Subcutaneous adipose tissue (tissue), 4 donors: ENCODE data around the gene IFIH1. TPM values are rescaled to one million over a fixed set of nuclear protein-coding genes. Genes with fewer than 3 reads are reported as not detected.

ENCODE experiments used
- CTCF ChIP-seq: fragments of 450-650 bp; IDR thresholded peaks from one replicate; pipeline ENCODE4 v1.5.1; 2016; ENCODE audit warnings: low read depth, mild to moderate bottlenecking, control low read depth, antibody characterized with exemption, moderate library complexity
- total RNA-seq, 4 donors: library from RNA; depleted of rRNA; stranded (reverse); fragments of >200 nt; gene quantifications; one replicate each; pipeline ENCODE4 v1.1.0, GENCODE V29; 2016

IFIH1 gene
- total RNA-seq, 4 donors from 2014 or later: 14.3 to 20.5 (median 16.6) TPM

- no peak for TF ChIP-seq CTCF
Measured at GRCh38 chr2:162232027-162232426, 86.5 kb downstream of the IFIH1 start.

DNA sequence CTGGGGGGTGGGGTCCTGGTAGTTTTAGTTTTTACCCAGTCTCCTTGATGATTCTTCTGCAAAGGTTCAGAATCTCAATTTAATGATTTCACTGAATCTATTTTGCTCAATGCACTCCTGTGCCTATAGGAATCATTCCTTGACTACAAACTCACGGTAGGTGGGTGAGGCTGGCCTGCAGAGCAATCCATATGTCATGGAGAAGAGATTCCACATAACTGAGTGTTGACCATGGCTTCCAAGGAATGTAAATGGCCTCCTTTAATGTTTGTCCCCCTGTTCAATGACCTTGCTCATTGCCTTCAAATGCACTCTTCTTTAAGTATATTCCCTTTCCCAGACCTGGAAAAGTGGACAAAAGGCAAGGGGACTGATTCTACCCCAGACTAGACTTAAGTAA lies 87.7 kb downstream of the IFIH1 start:
- no peak for TF ChIP-seq CTCF

- no peak for TF ChIP-seq CTCF
Measured at GRCh38 chr2:162226836-162227235, 91.6 kb downstream of the IFIH1 start.

DNA sequence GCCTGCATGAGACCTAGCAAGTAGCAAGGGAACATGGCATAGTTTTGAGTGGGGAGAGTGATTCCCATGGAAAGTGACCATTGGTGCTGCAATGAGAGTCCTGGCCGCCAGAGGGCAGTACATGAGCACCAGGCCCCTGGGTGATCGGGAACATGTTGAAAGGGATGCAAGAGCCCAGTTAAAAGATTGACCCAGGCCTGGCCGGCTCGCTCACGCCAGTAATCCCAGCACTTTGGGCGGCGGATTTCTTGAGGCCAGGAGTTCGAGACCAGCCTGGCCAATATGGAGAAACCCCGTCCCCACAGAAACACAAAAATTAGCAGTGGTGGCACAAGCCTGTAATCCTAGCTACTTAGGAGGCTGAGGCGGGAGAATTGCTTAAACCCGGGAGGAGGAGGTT lies 97.4 kb downstream of the IFIH1 start:
- TF ChIP-seq CTCF: no peak

GRCh38 chr2:162220368-162220767 lies 98.1 kb downstream of the IFIH1 start:
- no peak for TF ChIP-seq CTCF

DNA sequence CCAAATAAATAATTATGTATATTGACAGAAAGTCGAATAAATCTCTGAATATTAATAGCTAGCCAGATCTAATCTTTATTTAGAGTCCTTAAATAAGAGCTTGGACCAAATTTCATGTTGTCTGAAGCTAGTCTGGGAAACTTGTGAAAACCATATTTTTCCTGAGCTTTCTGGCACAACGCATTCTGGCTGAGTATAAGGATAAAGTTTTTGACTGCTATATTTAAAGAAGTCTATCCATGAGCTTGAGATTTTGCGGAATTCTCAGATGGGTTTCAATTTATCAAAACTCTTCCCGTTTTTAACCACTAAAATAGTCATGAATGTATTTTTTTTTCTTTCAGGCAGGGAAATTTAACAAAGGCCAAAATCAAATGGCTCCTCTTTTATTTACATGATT lies 99.1 kb downstream of the IFIH1 start:
- no peak for TF ChIP-seq CTCF

DNA sequence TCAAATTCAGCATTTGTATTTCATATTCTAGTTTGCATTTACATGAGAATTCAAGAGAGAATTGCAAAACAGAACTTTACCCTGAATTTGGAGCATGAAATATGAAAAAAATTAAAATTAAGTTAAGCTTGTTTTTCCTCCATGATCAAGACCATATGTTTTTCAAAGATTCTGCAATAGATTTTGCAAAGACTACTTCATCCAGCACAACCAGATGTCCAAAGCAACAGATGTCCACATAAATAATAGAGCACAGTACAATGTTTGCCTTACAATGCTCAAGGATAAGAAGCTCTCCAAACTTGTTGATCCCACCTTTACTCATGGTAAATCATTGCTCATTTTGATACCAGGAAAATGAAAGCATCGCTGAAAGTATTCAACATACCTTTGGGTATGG lies 100.9 kb downstream of the IFIH1 start:
- TF ChIP-seq CTCF: no peak

Other genes with a start within 250 kb of the IFIH1 start
- 10 to 100 TPM; 11.5 to 17.8 (median 16.3) TPM for gene DPP4, start 244.5 kb downstream of the IFIH1 start, total RNA-seq
- not detected for gene GCG, start 166.4 kb downstream of the IFIH1 start, total RNA-seq
- gene FAP, start 75.2 kb downstream of the IFIH1 start, total RNA-seq: 10 to 100 TPM; 11.5 to 31.8 (median 31.0) TPM
- gene GCA, start 25.4 kb upstream of the IFIH1 start, total RNA-seq: 10 to 100 TPM; 17.0 to 74.3 (median 38.3) TPM